GM10266 (cell line): ENCODE results near the gene ATG14.

Experiments used
- DNase-seq: peaks from one replicate; pipeline ENCODE4 v3.0.0; 2012; ENCODE audit errors: extremely low spot score
- CTCF ChIP-seq: IDR thresholded peaks from 2 replicates; pipeline ENCODE4 v1.5.1; 2012; ENCODE audit warnings: mild to moderate bottlenecking, low read depth; ENCODE audit not compliant: control insufficient read depth, insufficient read depth; ENCODE audit errors: missing control alignments

Gene ATG14

DNA sequence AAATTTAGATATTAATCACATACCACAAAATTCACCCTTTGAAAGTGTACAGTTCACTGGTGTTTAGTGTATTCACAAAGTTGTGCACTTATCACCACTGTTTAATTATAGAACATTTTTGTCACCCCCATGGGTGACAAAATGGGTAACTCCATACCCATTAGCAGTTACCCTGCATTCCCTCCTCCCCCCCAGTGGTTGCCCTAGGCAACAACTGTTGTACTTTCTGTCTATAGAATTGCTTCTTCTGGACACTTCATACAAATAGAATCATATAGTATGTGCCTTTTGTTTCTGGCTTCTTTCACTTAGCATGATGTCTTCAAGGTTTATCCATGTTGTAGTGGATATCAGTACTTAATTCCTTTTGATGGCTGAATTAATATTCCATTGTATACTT, 87.7 kb downstream of the ATG14 start:
- DNase-seq = no peak
- TF ChIP-seq CTCF = no peak

- no peak for TF ChIP-seq CTCF
- DNase-seq = no peak
Observed at GRCh38 chr14:55318694-55319093, 92.9 kb downstream of the ATG14 start.

- no peak for TF ChIP-seq CTCF
- DNase-seq = no peak
Observed at GRCh38 chr14:55317542-55318306, 93.9 kb downstream of the ATG14 start.

- TF ChIP-seq CTCF = no peak
- no peak for DNase-seq
Observed at GRCh38 chr14:55316564-55316963, 95.1 kb downstream of the ATG14 start.
